NCI-H2196 treated with DMSO at 0.1 percent for 48 hours (cell line): ENCODE data around the gene CPZ.

Experiments
- DNase-seq: peaks from one replicate; lab custom pipeline; 2025; ENCODE audit not compliant: unreplicated experiment; lab: John Stamatoyannopoulos, UW

Gene CPZ

GRCh38 chr4:8593264-8594096 lies 915 bp downstream of the CPZ start:
- no peak for DNase-seq

GRCh38 chr4:8594097-8595038 lies 1.8 kb downstream of the CPZ start:
- peak; percentile 53 for DNase-seq

DNA sequence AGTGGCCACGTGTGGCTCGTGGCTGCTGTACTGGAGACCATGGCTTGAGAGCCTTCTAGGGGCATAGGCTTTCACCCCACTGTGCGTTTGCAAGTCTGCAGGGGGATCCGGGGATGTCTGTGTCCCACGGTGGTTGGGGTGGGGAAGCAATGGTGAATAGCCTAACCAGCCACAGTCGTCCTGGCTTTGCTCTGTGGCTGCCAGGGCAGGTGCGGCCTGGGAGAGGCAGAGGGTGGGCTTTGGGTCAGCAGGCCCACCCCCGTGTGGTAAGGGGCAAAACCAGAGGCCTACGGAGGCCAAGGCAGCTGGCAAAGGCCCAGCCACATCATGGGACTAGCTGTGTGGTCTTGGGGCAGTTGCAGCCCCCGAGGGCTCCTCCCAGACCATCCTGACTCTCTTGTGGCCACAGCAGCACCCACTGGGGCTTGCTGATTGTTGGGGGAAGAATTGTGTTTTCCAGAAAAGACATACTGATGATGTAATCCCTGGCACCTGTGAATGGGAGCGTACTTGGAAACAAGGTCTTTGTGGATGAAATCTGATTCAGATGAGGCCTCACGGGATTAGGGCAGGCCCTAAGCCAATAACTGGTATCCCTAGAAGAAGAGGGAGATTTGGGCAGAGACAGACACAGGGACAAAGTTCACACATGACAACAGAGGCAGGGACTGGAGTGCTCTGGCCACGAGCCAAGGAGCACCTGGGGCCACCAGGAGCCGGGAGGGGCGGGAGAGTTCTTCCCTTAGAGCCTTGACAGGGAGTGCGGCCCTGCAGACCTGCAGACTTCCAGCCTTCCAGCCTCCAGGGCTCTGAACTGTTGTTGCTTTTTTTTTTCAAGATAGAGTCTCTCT lies 2.9 kb downstream of the CPZ start:
- DNase-seq = no peak

DNA sequence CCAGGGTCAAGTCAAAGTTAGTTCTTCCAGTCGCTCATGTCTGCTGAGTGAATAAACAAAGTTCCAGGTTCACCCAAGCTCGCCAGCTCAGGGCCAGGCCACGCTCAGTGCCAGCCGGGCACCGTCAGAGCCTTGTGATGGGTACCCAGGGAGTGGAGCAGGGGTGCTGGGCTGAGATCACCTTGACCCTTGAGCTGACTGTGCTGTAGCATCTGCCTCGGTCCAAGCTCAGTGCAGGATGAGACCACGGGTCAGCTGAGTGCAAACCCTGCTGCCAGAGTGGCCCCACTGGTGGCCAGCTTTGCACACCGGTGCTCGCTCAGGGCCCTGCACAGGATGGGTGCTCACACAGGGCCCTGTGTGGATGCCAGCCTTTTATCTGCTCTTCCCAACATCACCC lies 4.3 kb downstream of the CPZ start:
- DNase-seq = no peak

GRCh38 chr4:8597319-8597718 lies 4.8 kb downstream of the CPZ start:
- DNase-seq = no peak

DNA sequence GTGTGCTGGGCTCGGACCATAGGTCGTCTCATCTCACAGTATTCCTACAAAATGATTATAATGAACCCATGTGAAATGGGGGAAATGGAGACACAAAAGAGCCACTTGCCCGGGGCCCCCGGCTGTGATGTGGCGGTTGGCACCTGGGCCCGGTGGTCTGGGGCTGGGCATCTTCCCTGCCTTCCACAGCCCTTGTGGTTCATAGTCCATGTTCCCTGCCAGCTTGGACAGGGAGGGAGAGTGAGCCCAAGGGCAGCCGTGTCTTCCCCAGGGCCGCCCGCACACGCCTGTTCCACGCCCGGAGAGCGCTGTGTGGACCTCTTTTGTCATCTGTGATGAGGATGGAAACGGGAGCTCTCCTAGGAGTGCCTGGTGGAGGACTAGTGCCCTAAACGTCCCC lies 5.2 kb downstream of the CPZ start:
- no peak for DNase-seq

GRCh38 chr4:8598391-8599090 lies 6.0 kb downstream of the CPZ start:
- DNase-seq = no peak

GRCh38 chr4:8599091-8599460 lies 6.5 kb downstream of the CPZ start:
- DNase-seq = no peak

- DNase-seq = no peak
These were observed 7.1 kb downstream of the CPZ start for GRCh38 chr4:8599657-8600056.

DNA sequence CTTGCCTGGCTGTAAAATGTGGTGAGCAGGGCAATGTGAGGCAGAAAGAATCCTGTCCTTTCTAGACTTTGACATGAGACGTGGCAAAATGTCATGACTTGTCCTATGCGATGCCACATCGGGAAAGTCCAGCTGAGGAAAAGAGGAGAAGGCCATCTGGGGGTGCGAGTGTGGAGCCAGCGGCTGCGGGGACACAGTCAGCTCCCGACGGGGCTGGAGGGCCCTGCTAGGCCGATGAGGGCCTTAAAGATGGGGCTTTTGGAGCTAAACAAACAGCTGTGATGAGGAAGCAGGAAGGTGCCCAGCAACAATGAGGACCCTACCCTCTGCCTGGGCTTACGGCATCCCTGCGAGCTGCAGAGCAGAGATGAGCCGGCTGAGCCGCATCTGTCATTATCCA lies 7.7 kb downstream of the CPZ start:
- DNase-seq = no peak

DNA sequence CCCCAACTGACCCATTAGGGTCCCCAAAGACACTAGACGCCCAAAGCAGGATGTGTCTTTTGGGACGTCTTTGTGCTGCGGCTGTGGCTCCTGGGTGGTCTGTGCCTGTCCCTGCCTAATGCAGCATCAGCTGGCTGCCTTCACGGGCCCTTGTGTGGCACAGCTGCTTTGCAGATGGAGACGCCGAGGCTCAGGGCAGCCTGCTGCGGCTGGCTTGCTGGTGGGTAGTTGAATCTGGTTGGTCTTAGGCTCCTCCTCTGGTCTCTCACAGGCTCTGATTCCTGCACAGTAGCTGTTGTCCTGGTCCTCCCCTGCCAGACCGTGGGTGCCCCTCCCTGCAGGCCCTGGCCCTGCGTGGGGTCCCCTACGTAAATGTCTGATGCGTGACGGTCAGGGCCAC lies 8.1 kb downstream of the CPZ start:
- DNase-seq = no peak

DNA sequence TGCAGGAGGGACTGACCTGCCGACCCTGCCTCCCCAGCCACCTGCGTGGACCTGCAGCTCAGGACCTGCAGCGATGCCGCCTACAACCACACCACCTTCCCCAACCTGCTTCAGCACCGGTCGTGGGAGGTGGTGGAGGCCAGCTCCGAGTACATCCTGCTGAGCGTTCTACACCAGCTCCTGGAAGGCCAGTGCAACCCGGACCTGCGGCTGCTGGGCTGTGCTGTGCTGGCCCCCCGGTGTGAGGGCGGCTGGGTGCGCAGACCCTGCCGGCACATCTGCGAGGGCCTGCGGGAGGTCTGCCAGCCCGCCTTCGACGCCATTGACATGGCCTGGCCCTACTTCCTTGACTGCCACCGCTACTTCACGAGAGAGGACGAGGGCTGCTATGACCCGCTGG lies 8.5 kb downstream of the CPZ start:
- DNase-seq = no peak

GRCh38 chr4:8601556-8601955 lies 9.0 kb downstream of the CPZ start:
- DNase-seq = no peak

DNA sequence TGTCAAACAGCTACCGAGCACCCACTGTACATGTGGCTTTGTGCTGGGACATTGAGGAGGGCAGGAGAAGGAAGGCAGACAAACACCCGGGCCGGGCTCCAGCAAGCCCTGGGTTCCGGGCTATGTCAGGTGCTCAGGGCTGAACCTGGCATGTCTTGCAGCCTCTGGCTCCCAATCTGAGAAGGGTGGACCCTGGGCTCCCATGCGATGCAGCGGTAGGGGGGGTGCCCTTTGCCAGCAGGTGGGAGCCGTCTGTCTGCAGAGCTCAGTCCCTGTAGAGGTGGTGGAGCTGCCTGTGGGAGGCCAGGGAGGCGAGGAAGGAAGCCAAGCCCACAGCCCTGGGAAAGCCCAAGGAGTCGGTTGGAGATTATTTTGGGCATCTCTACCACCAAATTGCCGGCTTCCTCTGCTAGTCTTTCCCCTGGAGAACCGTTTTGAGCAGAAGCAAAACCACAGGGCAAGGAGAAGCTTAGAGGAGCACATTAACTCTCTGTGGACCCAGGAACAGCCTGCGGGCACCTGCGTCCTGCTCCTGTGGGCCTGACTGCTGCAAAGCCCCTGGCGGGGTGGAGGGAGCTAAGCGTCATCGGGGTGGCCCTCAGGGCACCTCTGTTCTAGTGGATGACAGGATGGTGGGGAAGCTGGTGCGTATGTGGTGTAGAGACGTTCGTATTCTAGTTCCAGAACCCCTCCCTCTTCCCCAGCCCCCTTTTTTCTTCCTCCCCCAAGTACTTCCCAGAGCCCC lies 10.3 kb downstream of the CPZ start:
- DNase-seq = no peak

DNA sequence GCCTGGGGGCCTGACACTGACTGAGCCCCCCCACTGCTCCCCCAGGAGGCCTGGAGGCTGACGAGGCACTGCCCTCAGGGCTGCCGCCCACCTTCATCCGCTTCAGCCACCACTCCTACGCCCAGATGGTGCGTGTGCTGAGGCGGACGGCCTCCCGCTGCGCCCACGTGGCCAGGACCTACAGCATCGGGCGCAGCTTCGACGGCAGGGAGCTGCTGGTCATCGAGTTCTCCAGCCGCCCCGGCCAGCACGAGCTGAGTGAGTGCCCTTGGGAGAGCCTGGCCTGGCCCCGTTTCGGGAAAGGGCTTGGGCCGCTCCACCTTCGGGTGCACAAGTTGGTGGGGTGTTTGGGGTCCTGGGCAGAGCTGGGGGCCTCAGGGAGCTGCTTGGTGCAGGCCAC lies 11.4 kb downstream of the CPZ start:
- DNase-seq = no peak

DNA sequence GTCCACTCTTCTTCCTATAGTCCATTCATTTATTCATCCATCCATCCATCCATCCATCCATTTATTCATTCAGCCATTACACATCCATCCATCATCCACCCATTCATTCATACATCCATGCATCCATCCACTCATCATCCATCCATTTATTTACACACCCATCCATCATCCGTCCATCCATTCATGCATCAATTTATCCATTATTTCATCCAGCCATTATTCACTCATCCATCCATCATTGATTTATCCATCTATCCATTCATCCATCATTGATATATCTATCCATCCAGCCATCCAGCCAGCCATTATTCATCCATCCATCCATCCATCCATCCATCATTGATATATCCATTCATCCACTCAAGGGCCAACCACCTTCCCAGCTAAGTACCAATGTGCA lies 12.7 kb downstream of the CPZ start:
- no peak for DNase-seq

DNA sequence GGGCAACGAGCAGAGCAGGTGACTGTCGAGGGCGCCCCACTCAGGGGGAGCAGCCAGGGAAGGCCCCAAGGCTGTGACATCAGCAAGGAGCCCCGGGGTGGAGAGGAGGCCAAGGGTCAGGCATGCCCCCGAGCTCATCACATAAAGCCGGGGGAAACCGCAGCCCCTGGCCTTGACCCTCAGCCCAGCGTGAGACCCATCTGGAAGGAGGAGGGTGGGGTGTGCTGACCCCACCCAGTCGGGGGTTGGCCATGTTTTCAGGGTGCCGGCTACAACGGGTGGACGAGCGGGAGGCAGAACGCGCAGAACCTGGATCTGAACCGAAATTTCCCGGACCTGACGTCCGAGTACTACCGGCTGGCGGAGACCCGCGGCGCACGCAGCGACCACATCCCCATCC lies 13.9 kb downstream of the CPZ start:
- no peak for DNase-seq

- no peak for DNase-seq
These were observed 14.4 kb downstream of the CPZ start for GRCh38 chr4:8606966-8607365.

DNA sequence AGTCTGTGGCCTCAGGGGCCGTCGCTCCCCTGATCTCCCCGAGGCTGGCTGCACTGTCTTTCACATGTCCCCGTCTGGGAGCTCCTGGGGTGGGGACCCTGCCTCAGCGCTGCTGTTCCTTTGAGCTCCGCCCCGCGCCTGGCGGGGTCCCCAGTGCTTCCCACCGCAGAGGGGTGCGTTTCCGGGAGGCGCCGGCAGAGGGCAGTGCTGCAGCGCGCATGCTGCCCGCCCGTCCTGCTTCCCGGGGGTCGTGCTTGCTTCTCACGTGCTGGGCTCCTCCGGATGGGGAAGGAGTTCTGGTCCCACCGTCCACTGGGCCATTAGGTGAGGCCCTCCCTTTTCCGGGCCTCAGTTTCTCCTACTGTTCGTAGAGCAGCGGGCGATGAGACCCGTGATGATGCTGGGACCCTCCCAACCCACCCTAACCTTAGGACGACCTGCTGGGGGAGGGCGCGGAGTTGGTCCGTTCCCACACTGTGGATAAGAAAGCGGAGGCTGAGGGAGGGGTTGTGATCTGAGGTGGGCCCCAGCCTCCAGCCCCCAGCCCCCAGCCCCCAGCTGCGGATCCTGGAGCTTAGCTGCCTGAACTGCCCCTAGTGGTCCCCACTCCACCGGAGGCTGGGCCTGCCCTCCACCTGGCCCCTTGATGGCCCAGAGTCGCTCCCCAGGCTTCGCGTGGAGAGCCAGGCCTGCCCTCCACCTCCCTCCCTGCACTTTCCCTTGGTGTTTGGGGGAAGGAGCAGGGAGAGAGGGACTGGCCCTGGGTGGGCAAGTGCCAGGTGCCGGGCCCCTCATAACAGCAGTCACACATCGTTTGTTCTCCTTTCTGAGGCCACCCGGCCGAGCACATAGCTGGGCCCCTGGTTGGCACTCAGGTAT lies 15.3 kb downstream of the CPZ start:
- DNase-seq = no peak
